ENCODE measurements around the gene XPO4. TPM values are rescaled to one million over a fixed set of nuclear protein-coding genes. Genes with fewer than 3 reads are reported as not detected.

Gene XPO4
- total RNA-seq, 1 experiment from 2014 or later = 16.2 TPM

DNA sequence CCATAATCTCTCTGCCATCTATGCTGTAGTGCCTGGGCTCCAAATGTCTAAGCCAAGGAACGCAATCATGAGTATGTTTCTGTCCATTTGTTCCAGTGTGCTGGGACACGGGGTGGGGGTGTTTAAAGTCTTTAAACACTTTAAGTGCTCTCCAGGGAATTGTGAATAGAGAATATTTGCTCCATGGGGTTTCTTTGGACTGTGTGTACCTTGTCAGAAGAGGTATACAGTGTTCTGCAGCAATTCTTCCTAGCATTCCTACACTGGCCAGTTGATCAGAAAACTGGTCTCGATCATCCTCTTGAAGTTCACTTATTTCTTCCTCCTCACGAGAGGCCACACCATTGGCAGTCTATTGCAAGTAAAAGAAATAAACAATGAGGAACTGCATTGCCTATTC, 93.7 kb downstream of the XPO4 start:
- ATAC-seq = no peak
- Histone ChIP-seq H3K27me3 (ENCODE audit: control insufficient read depth, insufficient read depth, low read length) (no peaks in the 10 kb centered on the region), H3K9me3 (ENCODE audit: control insufficient read depth, insufficient read depth, low read depth, low read length) (no peaks in the 10 kb centered on the region), H3K4me3 (ENCODE audit: low read depth in 2 of 2, low read length in 2 of 2) (no peak overlapping the region), H3K27ac (ENCODE audit: low read length) (no peak overlapping the region), H3K4me1 (ENCODE audit: control insufficient read depth, insufficient read depth, low read length) (no peaks in the 10 kb centered on the region), H3K36me3 (ENCODE audit: control insufficient read depth, insufficient read depth, low read length) (peaks cover 12% of the 10 kb centered on the region)
- intact Hi-C loops (cut with micrococcal nuclease; ENCODE audit: unreplicated experiment) = no loop called here
- CTCF ChIA-PET = no interaction called here
- BruUV-seq (replicated peaks) = no TSS peak
- TF ChIP-seq TCF7L2 (IDR thresholded peaks at IDR 0.05; ENCODE audit: low read depth, low read length) = no peak
- TF ChIP-seq SIN3A (IDR thresholded peaks at IDR 0.05; ENCODE audit: borderline replicate concordance, insufficient read depth, low read depth, low read length) = no peak
- TF ChIP-seq, protein P1, sequence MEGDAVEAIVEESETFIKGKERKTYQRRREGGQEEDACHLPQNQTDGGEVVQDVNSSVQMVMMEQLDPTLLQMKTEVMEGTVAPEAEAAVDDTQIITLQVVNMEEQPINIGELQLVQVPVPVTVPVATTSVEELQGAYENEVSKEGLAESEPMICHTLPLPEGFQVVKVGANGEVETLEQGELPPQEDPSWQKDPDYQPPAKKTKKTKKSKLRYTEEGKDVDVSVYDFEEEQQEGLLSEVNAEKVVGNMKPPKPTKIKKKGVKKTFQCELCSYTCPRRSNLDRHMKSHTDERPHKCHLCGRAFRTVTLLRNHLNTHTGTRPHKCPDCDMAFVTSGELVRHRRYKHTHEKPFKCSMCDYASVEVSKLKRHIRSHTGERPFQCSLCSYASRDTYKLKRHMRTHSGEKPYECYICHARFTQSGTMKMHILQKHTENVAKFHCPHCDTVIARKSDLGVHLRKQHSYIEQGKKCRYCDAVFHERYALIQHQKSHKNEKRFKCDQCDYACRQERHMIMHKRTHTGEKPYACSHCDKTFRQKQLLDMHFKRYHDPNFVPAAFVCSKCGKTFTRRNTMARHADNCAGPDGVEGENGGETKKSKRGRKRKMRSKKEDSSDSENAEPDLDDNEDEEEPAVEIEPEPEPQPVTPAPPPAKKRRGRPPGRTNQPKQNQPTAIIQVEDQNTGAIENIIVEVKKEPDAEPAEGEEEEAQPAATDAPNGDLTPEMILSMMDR (IDR thresholded peaks at IDR 0.05) = no peak
- TF ChIP-seq, protein P2, sequence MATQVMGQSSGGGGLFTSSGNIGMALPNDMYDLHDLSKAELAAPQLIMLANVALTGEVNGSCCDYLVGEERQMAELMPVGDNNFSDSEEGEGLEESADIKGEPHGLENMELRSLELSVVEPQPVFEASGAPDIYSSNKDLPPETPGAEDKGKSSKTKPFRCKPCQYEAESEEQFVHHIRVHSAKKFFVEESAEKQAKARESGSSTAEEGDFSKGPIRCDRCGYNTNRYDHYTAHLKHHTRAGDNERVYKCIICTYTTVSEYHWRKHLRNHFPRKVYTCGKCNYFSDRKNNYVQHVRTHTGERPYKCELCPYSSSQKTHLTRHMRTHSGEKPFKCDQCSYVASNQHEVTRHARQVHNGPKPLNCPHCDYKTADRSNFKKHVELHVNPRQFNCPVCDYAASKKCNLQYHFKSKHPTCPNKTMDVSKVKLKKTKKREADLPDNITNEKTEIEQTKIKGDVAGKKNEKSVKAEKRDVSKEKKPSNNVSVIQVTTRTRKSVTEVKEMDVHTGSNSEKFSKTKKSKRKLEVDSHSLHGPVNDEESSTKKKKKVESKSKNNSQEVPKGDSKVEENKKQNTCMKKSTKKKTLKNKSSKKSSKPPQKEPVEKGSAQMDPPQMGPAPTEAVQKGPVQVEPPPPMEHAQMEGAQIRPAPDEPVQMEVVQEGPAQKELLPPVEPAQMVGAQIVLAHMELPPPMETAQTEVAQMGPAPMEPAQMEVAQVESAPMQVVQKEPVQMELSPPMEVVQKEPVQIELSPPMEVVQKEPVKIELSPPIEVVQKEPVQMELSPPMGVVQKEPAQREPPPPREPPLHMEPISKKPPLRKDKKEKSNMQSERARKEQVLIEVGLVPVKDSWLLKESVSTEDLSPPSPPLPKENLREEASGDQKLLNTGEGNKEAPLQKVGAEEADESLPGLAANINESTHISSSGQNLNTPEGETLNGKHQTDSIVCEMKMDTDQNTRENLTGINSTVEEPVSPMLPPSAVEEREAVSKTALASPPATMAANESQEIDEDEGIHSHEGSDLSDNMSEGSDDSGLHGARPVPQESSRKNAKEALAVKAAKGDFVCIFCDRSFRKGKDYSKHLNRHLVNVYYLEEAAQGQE (IDR thresholded peaks at IDR 0.05; ENCODE audit: insufficient read depth in 1 of 2, low read depth in 2 of 2, low read length in 1 of 2) = no peak
- TF ChIP-seq POLR2AphosphoS5 (IDR thresholded peaks at IDR 0.05; ENCODE audit: low read depth, low read length) = no peak
- POLR2A ChIA-PET = no interaction called here
- no peak for DNase-seq (ENCODE audit: low read depth, low spot score)
- in situ Hi-C loops (cut with HindIII; ENCODE audit: low pct_unique_long_range_greater_than_20kb, low sequenced_read_pairs) = no loop called here

DNA sequence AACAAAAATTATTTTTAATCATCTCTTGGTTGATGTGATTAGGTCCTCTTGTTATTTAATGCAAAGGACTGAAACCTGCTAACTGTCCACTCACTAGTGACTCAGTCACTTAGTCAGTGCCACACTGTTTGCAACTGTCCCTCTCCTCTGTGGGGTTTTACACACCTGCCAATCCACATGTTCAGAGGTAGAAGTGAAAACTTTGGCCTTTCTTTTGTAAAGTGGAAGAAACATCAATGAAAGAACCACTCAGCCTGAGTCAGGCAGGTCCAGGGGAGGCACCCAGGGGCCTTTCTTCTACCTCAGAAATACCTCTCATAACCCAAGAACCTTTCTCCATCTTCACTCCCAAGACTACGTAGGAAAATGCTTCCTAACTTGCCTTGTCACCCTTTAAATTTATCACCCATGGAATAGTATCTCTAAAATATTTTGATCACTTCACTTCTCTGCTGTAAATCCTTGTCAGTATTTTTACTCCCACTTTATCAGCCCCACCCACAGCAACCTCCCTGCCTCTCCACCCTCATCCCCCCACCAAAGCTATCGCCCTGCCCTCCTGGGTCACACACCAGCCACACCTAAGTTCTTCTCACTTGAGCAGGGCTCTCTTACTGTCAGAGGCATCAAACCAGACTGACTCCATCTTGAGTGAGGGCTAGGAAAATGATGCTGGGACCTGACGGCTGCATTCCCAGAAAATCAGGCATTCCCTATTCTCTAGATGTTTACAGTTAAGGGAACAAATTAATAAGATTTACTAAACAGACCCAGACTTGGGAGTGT, 99.2 kb downstream of the XPO4 start:
- DNase-seq (ENCODE audit: low read depth, low spot score) = no peak
- POLR2A ChIA-PET = no interaction called here

More for the DNA sequence above, 99.2 kb downstream of the XPO4 start:
- CTCF ChIA-PET = no interaction called here
- TF ChIP-seq, protein P2 (IDR thresholded peaks at IDR 0.05; ENCODE audit: insufficient read depth in 1 of 2, low read depth in 2 of 2, low read length in 1 of 2) = no peak
- TF ChIP-seq, protein P1 (IDR thresholded peaks at IDR 0.05) = no peak
- TF ChIP-seq TCF7L2 (IDR thresholded peaks at IDR 0.05; ENCODE audit: low read depth, low read length) (no peak), POLR2AphosphoS5 (IDR thresholded peaks at IDR 0.05; ENCODE audit: low read depth, low read length) (no peak), SIN3A (IDR thresholded peaks at IDR 0.05; ENCODE audit: borderline replicate concordance, insufficient read depth, low read depth, low read length) (no peak)
- H3K27me3 ChIP-seq (ENCODE audit: control insufficient read depth, insufficient read depth, low read length) = no peaks in the 10 kb centered on the region
- no peak overlapping the region for H3K27ac ChIP-seq (ENCODE audit: low read length)
- no peak for ATAC-seq
- no peaks in the 10 kb centered on the region for H3K4me1 ChIP-seq (ENCODE audit: control insufficient read depth, insufficient read depth, low read length)
- peaks cover 12% of the 10 kb centered on the region for H3K36me3 ChIP-seq (ENCODE audit: control insufficient read depth, insufficient read depth, low read length)
- no peaks in the 10 kb centered on the region for H3K9me3 ChIP-seq (ENCODE audit: control insufficient read depth, insufficient read depth, low read depth, low read length)
- in situ Hi-C loops (cut with HindIII; ENCODE audit: low pct_unique_long_range_greater_than_20kb, low sequenced_read_pairs) = no loop called here
- BruUV-seq (replicated peaks) = no TSS peak
- intact Hi-C loops (cut with micrococcal nuclease; ENCODE audit: unreplicated experiment) = no loop called here
- H3K4me3 ChIP-seq (ENCODE audit: low read depth in 2 of 2, low read length in 2 of 2) = no peak overlapping the region

Data from Panc1 (cell line).